ENCODE measurements around the gene EFCAB11.

GRCh38 chr14:89765346-89765745 is 189.2 kb downstream of the EFCAB11 start:
- no peak for TF ChIP-seq POLR2A (IDR thresholded peaks at IDR 0.05; ENCODE audit: low read depth, low read length)
- TF ChIP-seq CTCF (IDR thresholded peaks at IDR 0.05; ENCODE audit: extremely low read depth in 1 of 2, insufficient read depth in 1 of 2, low read depth in 1 of 2, low read length in 2 of 2) = no peak
- TF ChIP-seq FOS (IDR thresholded peaks at IDR 0.05; ENCODE audit: borderline replicate concordance, insufficient read depth, low read length) = no peak
- TF ChIP-seq POLR2AphosphoS5 (IDR thresholded peaks at IDR 0.05; ENCODE audit: insufficient read depth, low read depth, low read length) = no peak
- no peak for TF ChIP-seq EZH2 (IDR thresholded peaks at IDR 0.05; ENCODE audit: borderline replicate concordance, low read depth, low read length, severe bottlenecking)
- TF ChIP-seq MAX (IDR thresholded peaks at IDR 0.05; ENCODE audit: insufficient read depth, insufficient read length) = no peak
- TF ChIP-seq JUN (IDR thresholded peaks at IDR 0.05; ENCODE audit: borderline replicate concordance, insufficient read depth, insufficient read length, low read depth) = no peak
- TF ChIP-seq MYC (IDR thresholded peaks at IDR 0.05; ENCODE audit: low read depth, low read length) = no peak

All from endothelial cell of umbilical vein (primary cell).